HG02798 (cell line): Measurements from ENCODE around the gene RNASE12.
"Not testable (repeated sequence)": the region's sequence is repeated elsewhere in the genome, so short reads cannot be mapped to it uniquely, and the experiment has no call there.

Experiments used
- ATAC-seq: cut with Tn5 transposase; IDR thresholded peaks from one replicate; pipeline ENCODE4 v1.9.1; 2021; ENCODE audit warnings: mild to moderate bottlenecking; ENCODE audit not compliant: unreplicated experiment, poor library complexity

The RNASE12 gene

DNA sequence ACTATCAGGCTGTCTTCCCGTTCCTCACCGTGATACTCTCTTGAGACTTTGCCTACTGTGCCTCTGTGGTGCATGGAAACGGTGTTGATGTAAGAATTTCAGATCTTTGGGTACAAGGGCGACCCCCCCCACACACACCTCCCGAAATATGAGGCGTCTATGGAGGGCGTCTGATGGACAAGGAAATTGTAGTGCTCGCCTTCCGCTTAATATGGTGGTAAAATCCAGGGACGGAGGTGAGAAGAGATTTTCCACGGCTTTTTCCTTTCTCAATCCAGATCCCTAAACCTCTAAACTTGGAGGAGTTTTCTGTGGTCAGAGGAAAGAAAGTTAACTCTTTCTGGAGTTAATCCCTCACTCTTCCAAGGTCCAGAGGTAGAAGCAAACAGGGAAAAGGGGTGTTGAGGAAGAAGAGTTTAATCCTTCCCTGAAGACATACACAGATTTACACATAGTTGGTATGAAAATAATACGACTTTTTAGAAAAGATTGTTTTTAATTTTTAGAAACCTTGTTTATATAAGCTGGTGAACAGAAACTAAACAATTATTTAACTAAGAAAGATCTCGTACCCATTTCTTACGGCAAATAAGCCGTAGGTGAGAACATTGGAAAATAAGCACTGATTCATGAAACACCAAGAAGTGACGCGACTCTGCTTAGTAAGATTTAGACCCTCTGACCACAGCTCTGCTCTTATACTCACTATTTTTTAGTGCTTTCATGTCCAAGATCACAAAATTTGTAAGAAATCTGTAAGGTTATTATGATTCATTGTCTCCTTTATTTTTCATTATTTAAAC, 23.1 kb upstream of the RNASE12 start:
- ATAC-seq, result no peak

DNA sequence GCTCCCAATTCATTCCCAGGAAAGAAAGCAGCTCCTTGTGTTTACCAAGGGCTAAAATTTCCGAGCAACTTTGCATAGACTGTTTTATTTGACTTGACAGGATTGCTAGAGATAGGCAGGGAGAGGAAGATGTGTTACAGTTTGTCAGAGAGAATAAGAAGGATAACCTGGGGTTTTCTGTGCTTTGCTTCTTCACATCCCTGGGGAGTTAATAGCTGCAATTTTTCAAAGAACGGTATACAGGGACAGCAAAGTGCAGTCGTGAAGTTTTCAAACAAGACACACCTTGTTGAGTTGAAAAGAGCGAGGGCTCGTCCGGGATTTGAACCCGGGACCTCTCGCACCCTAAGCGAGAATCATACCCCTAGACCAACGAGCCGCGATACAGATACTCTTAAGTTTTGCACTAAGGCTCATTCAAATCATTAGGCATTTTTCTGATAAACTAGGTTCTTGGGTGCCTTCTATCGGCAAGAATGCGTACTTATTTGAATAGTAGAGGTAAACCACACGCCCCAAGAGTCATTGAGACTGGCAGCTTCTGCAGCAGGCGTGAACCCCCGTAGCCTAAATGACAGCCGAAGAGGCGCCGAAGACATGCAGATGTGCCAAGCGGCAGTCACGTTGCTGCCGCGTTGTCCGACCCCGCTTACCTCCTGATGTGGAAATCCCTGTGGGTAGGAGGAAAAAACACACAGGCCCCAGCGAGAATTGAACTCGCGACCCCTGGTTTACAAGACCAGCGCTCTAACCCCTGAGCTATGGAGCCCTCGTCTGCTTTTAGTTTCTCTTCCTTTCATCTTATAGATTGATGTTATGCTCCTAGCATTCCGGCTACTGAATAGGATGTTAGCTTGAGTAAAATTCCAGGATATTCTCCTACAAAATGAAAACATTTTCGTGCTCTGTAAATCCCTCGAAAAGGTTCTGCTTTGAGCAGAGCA, 22.2 kb upstream of the RNASE12 start:
- peak; percentile 79 for ATAC-seq

DNA sequence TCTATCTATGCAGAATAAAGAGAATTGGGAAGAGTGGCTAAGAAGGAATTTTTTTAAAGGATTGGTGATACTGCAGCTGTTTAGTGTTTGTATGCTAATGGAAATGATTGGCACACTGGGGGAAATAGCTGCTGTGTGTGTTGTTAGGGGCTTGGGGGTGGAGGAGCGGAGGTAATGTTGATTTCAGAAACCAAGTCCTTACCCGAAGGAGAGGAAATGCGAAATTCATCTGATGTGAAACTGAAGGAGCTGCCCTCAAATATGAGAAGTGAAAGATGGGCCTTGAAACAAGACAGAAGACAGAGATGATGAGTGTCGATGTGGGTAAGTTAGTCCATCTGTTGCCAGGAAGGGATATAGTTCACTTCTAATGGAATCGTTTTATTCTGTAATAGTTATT, 21.2 kb upstream of the RNASE12 start:
- ATAC-seq, result no peak

DNA sequence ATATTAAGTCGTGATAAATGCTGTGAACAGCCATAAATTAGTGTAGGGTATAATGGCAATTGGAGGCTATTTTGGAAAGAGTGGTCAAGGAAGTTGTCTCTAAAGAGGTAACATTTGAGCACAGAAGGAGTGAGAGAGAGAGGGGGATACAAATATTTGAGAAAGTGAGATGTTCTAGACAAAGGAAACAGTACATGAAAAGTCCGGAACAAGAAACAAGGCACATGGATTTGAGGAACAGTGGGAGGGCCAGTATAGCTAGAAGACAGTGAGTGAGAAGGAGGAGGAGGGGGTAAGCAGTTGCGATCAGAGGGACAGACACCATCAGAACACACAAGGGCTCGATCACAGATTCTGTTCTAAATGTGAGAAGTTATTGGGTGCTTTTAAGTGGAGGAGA, 20.1 kb upstream of the RNASE12 start:
- no peak for ATAC-seq

DNA sequence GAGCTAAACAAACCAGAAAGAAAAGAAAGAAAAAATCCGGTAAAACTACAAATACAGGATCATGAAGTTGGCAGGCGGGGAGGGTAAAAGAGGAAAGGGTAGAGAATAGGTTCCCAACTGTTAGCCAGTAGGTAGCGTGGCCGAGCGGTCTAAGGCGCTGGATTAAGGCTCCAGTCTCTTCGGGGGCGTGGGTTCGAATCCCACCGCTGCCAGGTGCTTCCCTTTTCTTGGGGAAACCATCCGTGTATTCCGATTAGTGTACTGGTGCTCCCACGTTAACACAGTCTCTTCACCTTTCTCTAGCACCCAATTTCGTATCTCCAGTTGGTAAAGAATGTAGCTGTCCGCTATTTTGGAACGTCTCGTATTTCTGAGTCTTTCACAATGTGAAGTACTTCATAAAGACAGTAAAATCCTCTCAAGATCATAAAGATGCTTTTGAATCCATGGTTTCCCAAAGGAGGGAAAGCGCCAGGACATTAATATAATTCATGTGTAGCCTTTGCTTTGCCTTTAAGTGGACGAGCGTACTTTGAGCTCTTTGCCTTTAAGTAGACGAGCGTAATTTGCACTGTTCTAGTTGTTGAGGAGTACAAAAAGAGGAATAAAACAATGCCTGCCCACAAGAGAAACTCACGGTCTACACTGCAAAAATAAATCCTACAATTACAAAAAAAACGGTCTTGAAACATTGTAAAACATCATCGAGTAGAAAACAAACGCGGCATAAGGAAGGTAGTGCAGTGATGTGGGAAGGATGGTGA, 19.0 kb upstream of the RNASE12 start:
- ATAC-seq, result no peak

DNA sequence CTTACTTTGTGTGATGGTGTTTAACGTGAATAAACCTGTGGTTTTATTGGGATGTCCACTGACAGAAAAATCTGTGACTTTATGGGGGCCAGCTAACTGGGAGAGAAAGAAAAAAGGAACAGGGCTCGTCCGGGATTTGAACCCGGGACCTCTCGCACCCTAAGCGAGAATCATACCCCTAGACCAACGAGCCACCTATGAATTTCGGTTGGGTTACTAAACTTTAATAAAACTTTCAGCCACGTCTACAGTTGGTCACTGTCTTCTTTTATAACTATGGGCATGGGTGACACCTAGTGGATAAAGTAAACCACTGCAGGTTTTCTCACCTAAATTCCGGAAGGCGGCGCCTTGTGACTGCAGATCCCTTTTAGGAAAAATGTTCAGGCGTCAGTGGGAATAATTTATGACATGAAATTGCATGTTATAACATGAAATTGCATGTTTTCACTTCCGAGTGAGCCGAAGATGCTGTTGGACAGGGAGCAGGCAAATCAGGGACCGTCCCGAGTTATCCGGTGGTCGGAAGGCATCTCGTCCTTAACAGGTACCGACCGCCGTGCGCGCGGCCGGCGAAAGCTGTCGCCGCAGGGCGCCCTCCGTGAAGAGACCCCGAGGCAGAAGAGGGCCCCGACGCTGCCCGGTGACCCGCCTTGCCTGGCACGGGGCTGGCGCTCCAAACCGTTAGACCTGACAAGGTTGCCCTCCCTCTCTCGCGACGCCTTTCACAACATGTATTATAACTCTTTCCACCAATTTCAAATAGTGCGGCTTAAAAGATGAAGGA, 18.2 kb upstream of the RNASE12 start:
- peak; percentile 19 for ATAC-seq

DNA sequence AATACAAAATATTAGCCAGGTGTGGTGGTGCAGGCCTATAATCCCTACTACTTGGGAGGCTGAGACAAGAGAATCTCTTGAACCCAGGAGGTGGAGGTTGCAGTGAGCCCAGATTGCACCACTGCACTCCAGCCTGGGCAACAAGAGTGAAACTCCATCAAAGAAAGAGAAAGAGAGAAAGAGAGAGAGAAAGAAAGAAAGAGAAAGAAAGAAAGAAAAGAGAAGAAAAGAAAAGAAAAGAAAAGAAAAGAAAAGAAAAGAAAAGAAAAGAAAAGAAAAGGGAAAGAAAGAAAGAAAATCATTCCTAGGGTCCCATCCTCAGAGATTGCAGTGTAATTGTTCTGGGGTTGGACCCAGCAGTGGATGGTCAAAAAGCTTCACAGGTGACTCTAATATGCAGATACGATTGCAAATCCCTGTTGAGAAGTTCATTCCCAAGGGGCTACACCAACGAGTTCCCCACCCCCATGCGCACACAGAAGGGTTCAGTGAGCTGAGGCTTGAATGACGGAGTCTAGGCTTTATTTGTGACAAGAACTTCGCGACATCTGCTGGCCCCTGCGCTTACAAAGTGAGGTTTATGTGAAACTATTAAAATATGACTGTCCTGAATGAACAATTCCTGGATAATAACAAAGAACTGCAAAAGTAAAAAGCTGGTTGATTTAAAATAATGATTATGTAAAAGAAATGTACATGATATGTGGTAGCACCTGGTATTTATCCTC, 17.4 kb upstream of the RNASE12 start:
- no peak for ATAC-seq

DNA sequence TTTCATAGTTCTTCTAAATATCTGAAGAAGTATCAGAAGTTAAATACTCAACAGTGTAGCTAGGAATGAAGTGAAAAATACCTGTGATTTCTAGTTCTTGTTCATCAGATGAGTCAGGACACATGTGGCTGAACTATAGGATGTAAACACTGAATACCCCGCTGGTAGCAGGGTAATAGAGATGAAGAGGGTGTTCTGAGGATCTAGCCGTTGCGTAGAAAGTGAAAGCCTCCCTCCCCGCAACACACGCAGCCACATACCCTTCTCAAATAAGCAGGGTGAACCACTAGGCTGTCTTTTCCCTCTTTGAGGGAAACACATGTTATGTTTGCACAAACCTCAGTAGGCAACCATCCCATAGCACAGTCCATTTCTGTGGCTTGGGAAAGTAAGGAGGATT, 16.4 kb upstream of the RNASE12 start:
- ATAC-seq, result no peak

DNA sequence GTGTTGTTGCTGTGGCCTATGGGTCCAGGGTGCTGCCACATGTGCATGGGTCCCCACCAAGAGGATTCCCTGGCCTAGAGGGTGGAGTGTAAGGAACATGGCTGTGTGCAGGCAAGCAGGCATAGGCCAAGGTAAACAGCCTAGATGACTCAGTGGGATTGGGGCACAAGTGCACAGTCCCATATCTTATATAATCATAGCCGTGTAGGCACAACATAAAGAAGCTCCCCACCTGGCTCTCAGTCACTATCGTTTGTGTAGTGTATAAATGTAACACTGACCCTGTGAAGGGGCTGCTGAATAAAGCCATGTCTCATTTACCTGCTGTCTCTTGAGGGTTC, 15.7 kb upstream of the RNASE12 start:
- no peak for ATAC-seq

DNA sequence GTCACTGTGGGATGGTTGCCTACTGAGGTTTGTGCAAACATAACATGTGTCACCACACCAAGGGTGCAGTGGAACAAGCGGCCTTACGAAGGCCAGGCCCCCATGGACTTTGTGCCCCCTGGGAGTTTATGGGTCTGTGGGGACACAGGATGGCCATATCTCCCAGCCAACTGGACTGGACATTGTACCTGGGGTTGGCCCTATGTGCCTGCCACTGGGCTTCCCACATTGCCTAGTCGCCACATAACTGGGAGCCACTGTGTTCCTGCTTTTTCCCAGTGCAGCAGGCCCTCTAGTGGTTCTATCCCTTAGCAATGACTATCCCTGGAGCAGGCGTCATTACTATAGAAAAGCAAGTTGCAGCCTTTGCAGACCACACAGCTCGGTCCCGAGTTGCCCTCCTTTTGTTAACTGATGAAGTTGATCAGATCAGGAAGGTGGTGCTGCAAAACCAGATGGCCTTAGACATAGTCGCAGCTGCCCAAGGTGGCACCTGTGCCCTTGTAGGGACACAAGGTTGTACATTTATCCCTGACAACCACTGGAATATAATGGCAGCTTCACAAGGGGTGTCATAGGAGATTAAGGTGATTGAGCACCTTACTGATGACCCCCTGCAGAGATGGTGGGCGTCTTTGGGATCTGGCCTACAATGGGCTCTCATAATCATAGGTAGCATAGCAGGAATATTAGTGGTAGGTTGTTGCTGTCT, 15.2 kb upstream of the RNASE12 start:
- no peak for ATAC-seq

DNA sequence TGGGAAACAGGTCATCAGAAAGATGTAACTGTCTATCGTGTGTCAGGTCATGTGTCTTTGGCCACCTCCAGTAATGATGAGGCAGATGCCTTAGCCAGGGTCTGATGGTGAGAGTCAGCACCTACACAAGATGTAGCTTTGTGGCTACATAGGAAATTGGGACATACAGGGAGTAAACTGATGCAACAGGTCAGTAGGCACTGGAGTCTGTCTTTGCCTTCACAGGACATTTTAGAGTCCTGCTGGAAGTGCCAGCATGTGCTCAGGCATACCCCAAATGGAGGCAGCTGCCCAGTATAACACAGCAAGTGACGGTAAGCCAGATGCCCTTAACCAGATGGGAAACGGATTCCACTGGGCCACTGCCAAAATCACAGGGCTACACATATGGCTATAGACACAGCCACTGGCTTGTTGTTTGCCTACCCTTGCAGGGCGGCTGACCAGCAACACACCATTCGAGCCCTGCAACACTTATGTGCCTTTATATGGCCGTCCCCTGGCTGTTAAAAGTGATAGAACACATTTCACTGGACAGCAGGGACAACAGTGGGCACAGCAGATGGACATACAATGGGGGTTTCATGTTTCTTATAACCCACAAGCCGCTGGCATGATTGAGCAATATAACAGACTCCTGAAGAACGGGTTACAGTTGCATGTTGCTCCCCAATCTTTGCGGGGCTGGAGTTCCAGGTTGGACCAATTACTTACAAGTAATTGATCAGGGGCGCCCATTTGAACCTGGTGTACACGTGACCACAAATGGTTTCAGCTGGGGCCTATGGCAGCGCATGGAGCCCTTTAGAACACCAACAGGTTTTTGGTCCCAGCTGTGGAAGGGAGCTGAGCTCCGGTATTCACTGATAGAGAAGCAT, 12.9 kb upstream of the RNASE12 start:
- ATAC-seq, result no peak

DNA sequence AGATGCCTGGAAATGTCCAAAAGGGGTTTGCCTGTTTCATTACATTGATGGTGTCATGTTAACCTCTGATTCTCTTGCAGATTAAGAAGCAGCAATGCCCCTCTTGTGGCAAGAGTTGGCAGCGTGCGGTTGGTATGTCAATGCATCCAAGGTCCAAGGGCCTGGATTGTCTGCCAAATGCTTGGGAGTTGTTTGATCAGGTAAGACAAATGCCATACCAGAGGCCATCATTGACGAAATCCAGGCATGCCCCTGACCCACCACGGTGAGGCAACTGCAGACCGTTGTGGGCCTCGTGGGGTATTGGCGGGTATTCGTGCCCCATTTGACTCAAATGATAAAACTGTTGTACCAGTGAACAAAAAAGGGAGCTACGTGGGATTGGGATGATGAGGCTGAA, 11.4 kb upstream of the RNASE12 start:
- no peak for ATAC-seq

DNA sequence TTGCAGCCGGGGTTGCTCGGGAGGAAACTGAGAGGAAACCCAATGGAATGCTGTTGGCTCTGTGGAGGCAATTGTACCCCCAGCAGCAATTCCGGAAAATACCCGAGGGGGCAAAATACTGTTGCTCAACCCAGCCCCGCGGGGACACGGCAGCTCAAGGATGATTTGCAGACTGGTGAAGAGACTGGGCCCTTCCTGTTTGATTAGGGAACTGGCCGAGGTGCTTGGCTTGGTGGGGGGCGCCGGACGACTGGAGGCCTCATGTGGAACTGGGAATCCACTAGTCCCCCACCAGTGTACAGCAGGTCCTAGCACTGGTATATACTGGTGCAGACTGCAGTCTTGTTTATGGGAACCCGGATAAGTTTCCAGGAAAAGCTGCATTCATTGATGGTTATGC, 10.3 kb upstream of the RNASE12 start:
- no peak for ATAC-seq

DNA sequence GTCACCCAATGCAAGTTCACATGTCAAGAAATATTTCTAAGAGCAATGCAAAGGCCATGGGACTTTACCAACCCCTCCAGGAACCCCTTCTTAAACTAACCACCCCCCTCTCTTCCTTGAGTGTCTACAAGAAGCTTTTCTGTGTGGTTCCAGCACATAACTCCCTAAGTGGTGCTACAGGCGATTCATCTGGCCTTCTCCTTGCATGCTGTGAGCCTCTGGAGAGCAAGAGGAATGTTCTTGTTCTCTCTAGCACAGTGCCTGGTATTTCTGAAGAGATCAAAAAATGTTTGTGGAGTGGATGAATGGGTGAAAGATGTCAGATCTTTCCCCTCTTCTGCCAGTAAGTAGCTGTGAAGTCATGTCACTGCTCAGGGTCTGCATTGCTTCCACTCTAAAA, 5.9 kb upstream of the RNASE12 start:
- no peak for ATAC-seq

DNA sequence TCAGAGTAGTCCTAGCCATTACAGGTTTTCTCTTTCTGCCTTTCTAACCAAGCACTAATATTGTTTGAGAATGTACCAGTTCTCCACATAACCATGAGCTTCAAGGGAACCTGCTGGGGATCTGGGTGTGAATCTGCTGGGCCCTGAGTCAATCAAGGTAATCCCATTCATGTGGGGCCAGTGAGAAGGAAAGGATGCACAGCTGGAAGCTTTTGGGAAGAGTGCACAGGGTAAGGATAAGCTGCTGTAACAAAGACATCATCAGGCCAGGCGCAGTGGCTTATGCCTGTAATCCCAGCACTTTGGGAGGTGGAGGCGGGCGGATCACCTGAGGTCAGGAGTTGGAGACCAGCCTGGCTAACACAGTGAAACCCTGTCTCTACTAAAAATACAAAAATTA, 4.5 kb upstream of the RNASE12 start:
- ATAC-seq, result not testable (repeated sequence)

DNA sequence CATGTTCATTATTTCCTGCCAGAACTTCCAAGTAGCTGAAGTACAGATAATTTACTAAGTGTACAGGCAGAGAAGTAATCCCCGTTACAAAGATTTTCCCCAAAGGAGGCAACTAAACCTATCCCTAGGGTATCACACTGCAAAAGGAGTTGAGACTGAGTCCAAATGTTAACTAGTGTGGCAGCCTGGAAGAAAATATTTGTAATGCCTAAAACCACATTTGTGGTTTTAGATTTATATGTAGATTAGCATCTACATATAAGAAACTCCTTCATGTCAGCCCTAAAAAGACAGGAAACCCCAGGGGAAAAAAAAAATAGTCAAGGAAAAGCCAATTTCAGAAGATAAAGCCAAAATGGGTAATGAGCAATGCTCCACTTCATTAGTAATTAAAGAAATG, 1.4 kb upstream of the RNASE12 start:
- no peak for ATAC-seq

DNA sequence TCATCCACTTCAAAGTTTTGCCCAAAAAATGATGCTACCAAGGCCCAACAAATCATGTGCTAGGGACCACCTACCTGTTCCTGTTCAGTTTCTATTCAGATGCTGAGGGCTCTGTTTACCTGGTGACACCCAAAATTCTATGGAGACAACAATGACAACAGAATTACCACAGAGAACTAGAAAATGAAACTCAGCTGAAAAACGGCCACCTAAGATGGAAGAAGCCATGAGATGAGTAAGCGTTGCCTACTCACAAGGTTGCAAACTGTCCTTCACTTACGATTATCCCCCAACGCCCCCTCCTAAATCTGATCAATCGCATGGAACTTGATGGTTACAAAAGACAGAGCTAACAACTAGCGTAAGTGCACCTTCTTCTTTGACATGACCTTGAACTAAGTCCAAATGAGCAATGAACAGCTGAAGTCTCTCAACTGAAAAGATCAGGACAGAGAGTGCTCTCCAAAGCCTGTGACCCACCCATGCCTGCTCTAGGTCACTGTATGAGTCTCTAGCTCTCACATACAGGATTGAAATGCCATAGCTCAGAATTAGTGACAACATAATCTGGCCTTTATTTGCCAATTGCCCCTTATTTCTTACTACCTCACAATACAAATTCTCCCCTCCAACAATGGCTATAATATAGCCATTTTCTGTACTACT, 3.6 kb downstream of the RNASE12 start, which contains the start of gene RNASE11:
TSS of gene RNASE11 (minus strand) at position 513 of the 666 bp plus-strand sequence.
- no peak for ATAC-seq
